Fibroblast of mammary gland (primary cell): ENCODE results near the gene SLC39A1.
A peak's percentile ranks its signal among the peaks of the same experiment; 100 is the strongest.

Experiments
- DNase-seq: peaks from one replicate; pipeline ENCODE4 v3.0.0-alpha.2; 2010; ENCODE audit warnings: low read depth
- H3K4me3 ChIP-seq: 2 replicates; pipeline ENCODE4 v1.5.1; 2011; ENCODE audit warnings: low read depth, mild to moderate bottlenecking, low read length, moderate library complexity; ENCODE audit not compliant: control insufficient read depth
- CTCF ChIP-seq: conservative IDR thresholded peaks from 2 replicates; pipeline ENCODE4 v1.5.1; 2011; ENCODE audit warnings: low read depth, low read length, inconsistent platforms; ENCODE audit not compliant: control insufficient read depth, insufficient read depth

Gene SLC39A1

GRCh38 chr1:153929426-153929825 lies 33.9 kb downstream of the SLC39A1 start:
- TF ChIP-seq CTCF = no peak
- no peak overlapping the region for H3K4me3 ChIP-seq
- DNase-seq = no peak

- peak; percentile 67 for DNase-seq
Measured at GRCh38 chr1:153928791-153929341, 34.5 kb downstream of the SLC39A1 start.

GRCh38 chr1:153928245-153928644 lies 35.1 kb downstream of the SLC39A1 start:
- no peak overlapping the region for H3K4me3 ChIP-seq
- TF ChIP-seq CTCF = no peak
- no peak for DNase-seq

More at GRCh38 chr1:153928791-153929341, 34.5 kb downstream of the SLC39A1 start:
- TF ChIP-seq CTCF = no peak
- no peak overlapping the region for H3K4me3 ChIP-seq

- no peak for TF ChIP-seq CTCF
- no peak overlapping the region for H3K4me3 ChIP-seq
- no peak for DNase-seq
Measured at GRCh38 chr1:153926405-153926804, 36.9 kb downstream of the SLC39A1 start.

GRCh38 chr1:153922972-153923925 lies 40.1 kb downstream of the SLC39A1 start, which contains the start of gene GATAD2B:
Gene GATAD2B, minus strand, starts transcription at chr1:153922972. Its CDS starts 94,625 bp downstream, at chr1:153828347.
- peak within 1 kb of the TSS; percentile 78 for H3K4me3 ChIP-seq
- peak; percentile 100 for DNase-seq
- TF ChIP-seq CTCF = no peak

- TF ChIP-seq CTCF = no peak
- DNase-seq = peak; percentile 37
- H3K4me3 ChIP-seq = peak overlapping the region; percentile 78
Measured at GRCh38 chr1:153922076-153922971, 41.0 kb downstream of the SLC39A1 start.
